Cardiac muscle cell (in vitro differentiated cells and primary cell): Measurements from ENCODE around the gene ZC3H8. TPM values are rescaled to one million over a fixed set of nuclear protein-coding genes. Genes with fewer than 3 reads are reported as not detected.

ENCODE experiments used
- DNase-seq, 2 donors: peaks; one replicate each; pipeline versions ENCODE4 v3.0.0 to v3.0.0-alpha.2; 2010 to 2017; ENCODE audit warnings: low read depth in 1 of 2, low spot score in 1 of 2
- H3K27ac ChIP-seq: fragments of 200-600 bp; sonication (generic); 2 replicates; pipeline ENCODE4 v1.5.1; 2016
- H3K27me3 ChIP-seq: fragments of 200-600 bp; sonication (generic); 2 replicates; pipeline ENCODE4 v1.6.0; 2016; ENCODE audit warnings: control low read depth
- H3K36me3 ChIP-seq: fragments of 200-600 bp; sonication (generic); 2 replicates; pipeline ENCODE4 v1.5.1; 2016; ENCODE audit warnings: control low read depth
- H3K4me1 ChIP-seq: fragments of 200-600 bp; sonication (generic); 2 replicates; pipeline ENCODE4 v1.8.1; 2017; ENCODE audit warnings: low read depth, mild to moderate bottlenecking, mixed run types
- H3K4me3 ChIP-seq: fragments of 200-600 bp; sonication (generic); 2 replicates; pipeline ENCODE4 v1.5.1; 2016; ENCODE audit warnings: mild to moderate bottlenecking
- H3K9me3 ChIP-seq: fragments of 200-600 bp; sonication (generic); 2 replicates; pipeline ENCODE4 v1.5.1; 2017; ENCODE audit warnings: low read depth, mild to moderate bottlenecking, control low read depth
- polyA plus RNA-seq: library from polyadenylated mRNA; unstranded; fragments of >200 nt; fragmentation: Nextera tagmentation; extraction: Ambion mirVana; gene quantifications from 2 replicates; pipeline ENCODE4 v1.2.1, GENCODE V29; 2016
- total RNA-seq: library from RNA; depleted of rRNA; stranded (reverse); fragments of >200 nt; gene quantifications from 2 replicates; pipeline ENCODE4 v1.2.3, GENCODE V29; 2016
- TF ChIP-seq, protein P1 (sequence below): IDR thresholded peaks from 2 replicates; pipeline ENCODE4 v1.5.1; 2012; ENCODE audit warnings: low read depth, mild to moderate bottlenecking, low read length

Gene ZC3H8
- total and polyA plus RNA-seq, 2 experiments from 2014 or later = 12.1 to 14.1 TPM

DNA sequence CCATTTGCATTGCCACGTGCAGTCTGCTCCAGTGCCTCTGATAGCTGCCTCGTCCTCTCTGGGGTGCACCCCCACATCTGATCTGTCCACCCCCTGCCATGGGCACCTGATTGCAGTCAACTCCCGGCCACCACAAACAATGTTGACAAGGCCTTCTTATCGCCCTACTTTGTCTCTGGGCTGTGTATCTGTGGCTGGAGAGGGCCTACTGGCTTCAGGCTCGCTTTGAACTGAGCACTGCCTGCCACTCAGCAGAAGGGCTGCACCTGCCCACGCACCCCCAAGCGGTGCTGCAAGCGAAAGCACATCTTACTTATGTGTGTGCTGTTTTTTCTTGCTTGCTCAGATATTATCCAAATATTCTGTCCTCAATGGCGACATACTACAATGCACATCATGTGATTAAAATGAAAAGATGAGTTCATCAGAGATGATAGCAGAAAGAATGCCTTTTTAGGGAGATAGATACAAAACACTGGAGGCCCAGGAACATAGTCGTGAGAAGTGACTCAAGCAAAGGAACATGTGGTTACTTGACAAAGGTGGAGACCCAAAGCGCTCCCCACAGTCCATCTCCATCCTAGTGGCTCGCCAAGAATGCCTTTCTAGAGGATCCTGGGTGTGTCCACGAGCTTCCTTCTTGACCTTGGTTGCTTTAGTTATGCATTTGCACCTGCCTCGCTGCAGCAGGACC, 87.9 kb downstream of the ZC3H8 start:
- no peaks in the 10 kb centered on the region for H3K4me1 ChIP-seq
- TF ChIP-seq, protein P1, sequence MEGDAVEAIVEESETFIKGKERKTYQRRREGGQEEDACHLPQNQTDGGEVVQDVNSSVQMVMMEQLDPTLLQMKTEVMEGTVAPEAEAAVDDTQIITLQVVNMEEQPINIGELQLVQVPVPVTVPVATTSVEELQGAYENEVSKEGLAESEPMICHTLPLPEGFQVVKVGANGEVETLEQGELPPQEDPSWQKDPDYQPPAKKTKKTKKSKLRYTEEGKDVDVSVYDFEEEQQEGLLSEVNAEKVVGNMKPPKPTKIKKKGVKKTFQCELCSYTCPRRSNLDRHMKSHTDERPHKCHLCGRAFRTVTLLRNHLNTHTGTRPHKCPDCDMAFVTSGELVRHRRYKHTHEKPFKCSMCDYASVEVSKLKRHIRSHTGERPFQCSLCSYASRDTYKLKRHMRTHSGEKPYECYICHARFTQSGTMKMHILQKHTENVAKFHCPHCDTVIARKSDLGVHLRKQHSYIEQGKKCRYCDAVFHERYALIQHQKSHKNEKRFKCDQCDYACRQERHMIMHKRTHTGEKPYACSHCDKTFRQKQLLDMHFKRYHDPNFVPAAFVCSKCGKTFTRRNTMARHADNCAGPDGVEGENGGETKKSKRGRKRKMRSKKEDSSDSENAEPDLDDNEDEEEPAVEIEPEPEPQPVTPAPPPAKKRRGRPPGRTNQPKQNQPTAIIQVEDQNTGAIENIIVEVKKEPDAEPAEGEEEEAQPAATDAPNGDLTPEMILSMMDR = no peak
- H3K27me3 ChIP-seq = no peaks in the 10 kb centered on the region
- H3K27ac ChIP-seq = no peak overlapping the region
- DNase-seq = no peak
- no peaks in the 10 kb centered on the region for H3K36me3 ChIP-seq
- H3K4me3 ChIP-seq = no peak overlapping the region
- H3K9me3 ChIP-seq = no peaks in the 10 kb centered on the region

DNA sequence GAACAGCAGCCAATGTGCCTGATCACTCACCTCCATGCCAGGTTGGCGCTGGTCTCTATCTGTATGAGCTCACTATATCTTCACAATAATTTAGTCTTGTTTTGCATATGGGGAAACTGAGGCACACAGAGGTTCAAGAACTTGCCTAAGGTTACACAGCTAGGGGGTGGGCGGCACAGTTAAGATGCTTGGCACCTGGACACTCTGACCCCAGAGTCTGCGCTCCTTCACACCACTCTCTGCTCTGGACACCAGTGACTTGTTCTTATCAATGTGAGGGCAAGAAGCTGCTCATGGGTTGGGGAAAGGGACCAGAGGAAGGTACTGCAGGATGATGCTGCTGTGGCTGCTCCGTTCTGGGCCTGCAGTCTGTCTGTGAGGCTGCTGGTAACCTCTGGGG, 89.5 kb downstream of the ZC3H8 start:
- no peaks in the 10 kb centered on the region for H3K9me3 ChIP-seq
- H3K27me3 ChIP-seq = no peaks in the 10 kb centered on the region
- no peak overlapping the region for H3K4me3 ChIP-seq
- no peak for DNase-seq
- no peaks in the 10 kb centered on the region for H3K36me3 ChIP-seq
- TF ChIP-seq, protein P1 = no peak
- H3K4me1 ChIP-seq = no peaks in the 10 kb centered on the region
- no peak overlapping the region for H3K27ac ChIP-seq

DNA sequence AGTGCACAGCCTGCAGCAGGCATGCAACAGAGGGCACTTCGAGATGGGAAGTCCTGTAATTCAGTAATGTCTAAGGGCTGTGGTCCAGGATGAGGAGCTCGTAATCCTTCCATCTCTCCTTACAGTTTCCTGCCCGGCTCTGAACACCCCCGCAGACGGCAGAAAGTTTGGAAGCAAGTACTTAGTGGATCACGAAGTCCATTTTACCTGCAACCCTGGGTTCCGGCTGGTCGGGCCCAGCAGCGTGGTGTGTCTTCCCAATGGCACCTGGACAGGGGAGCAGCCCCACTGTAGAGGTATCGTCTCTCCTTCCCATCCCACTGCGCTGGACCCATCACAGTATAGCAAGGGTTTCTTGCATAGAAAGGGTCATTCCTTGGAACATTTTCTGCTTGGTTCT, 90.0 kb downstream of the ZC3H8 start:
- TF ChIP-seq, protein P1 = no peak
- no peak overlapping the region for H3K27ac ChIP-seq

DNA sequence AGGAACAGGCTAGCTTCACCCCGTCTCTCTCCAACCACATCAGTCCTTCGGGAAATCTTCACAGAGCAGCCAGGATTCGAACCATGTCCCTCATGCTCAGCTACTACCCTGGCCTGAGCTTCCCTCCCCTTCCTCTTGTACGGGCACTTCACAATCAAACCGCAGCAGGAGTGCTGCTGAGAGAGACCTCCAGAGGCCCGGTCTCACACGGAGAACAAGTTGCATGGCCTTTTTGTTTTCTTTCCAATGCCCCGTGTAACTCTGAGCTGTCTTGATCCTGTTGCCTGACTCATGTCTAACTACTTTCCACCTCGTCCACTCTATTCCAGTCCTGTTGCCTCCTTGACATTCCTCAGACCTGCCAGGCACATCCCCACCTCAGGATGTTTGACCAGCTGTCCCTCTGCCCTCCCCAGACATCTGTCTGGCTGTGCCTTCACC, 91.3 kb downstream of the ZC3H8 start:
- Histone ChIP-seq H3K4me1 (no peaks in the 10 kb centered on the region), H3K27me3 (no peaks in the 10 kb centered on the region), H3K9me3 (no peaks in the 10 kb centered on the region), H3K4me3 (no peak overlapping the region), H3K36me3 (no peaks in the 10 kb centered on the region), H3K27ac (no peak overlapping the region)
- TF ChIP-seq, protein P1 = no peak
- no peak for DNase-seq

More for the DNA sequence above, 90.0 kb downstream of the ZC3H8 start:
- Histone ChIP-seq H3K27me3 (no peaks in the 10 kb centered on the region), H3K4me1 (no peaks in the 10 kb centered on the region), H3K9me3 (no peaks in the 10 kb centered on the region), H3K4me3 (no peak overlapping the region), H3K36me3 (no peaks in the 10 kb centered on the region)
- no peak for DNase-seq

DNA sequence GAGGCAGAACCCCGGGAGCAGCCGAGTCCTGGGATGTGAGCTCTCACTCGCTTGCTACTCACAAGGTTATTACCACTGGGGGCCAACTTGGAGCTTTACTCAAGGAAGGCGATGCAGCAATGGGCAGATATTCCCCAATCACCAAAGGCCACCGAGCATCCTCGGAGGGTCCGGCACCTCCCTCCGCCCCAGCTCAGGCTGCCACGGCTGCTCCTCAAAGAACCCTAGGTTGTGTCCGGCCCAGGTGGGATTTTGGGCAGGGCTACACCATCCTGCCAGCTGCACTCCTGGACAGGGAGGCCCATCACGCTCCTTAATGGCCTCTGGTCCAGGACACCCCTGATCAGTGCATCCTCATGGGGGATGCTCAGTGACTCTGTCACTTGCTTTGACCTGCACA, 91.9 kb downstream of the ZC3H8 start:
- Histone ChIP-seq H3K36me3 (no peaks in the 10 kb centered on the region), H3K4me3 (no peak overlapping the region), H3K27ac (no peak overlapping the region), H3K9me3 (no peaks in the 10 kb centered on the region), H3K4me1 (no peaks in the 10 kb centered on the region), H3K27me3 (no peaks in the 10 kb centered on the region)
- TF ChIP-seq, protein P1 = no peak
- DNase-seq = no peak

DNA sequence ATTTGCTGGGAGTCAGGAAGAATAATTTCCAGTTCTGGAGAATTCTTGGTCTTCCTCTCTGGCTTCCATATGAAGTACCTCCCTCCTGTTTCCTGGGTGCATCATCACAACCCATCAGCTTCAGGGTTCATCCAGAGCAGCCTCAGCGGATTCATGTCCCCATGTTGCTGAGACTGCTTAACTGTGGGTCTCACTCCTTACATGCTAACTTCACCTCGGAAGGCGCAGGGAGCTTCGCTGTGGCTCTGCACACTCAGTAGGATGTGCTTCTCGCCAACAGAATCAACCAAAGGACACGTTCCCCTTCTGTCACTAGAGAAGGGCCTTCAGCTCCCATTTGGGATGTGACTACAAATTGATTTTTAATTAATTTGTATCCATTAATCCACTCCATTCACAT, 92.5 kb downstream of the ZC3H8 start:
- H3K9me3 ChIP-seq = no peaks in the 10 kb centered on the region
- TF ChIP-seq, protein P1 = no peak
- no peak for DNase-seq

More for the DNA sequence above, 92.5 kb downstream of the ZC3H8 start:
- Histone ChIP-seq H3K27me3 (no peaks in the 10 kb centered on the region), H3K4me1 (no peaks in the 10 kb centered on the region), H3K27ac (no peak overlapping the region), H3K4me3 (no peak overlapping the region), H3K36me3 (no peaks in the 10 kb centered on the region)
